Left cardiac atrium (tissue), 4 donors: ENCODE measurements around the gene ST8SIA5. TPM values are rescaled to one million over a fixed set of nuclear protein-coding genes. Genes with fewer than 3 reads are reported as not detected.

Experiments used
- ATAC-seq, 2 donors: fragments of 200-7000 bp; cut with Tn5 transposase; one replicate each; pipeline ENCODE4 v1.9.1; 2020; ENCODE audit warnings: mild to moderate bottlenecking in 2 of 2, moderate library complexity in 2 of 2
- DNase-seq: peaks from one replicate; pipeline ENCODE4 v3.0.0-alpha.2; 2020
- intact Hi-C, 2 donors: fragments of 100-400 bp; cut with DNase I; formaldehyde crosslinking; loops; one replicate each; pipeline versions ENCODE4 v1.14.1 to v1.15.1; 2022 to 2023
- total RNA-seq, 2 donors: library from RNA; stranded (reverse); fragmentation: NEBNext Ultra II Directional; extraction: Animal tissue kit (Norgen Biotek cat#: 25700); gene quantifications; one replicate each; pipeline ENCODE4 v1.2.1, GENCODE V29; 2021
- donor health status: DM: no; HTN: yes; CAD: no.
- donor health status: DM: no; HTN: yes; CAD: no; lungs with severe emphysema.
- donor health status: DM: yes; HTN: yes; CAD: no.
- donor health status: Dilated cardiomyopathy.

ST8SIA5 gene
- total RNA-seq, 2 donors from 2014 or later = 2.5 to 5.2 TPM

DNA sequence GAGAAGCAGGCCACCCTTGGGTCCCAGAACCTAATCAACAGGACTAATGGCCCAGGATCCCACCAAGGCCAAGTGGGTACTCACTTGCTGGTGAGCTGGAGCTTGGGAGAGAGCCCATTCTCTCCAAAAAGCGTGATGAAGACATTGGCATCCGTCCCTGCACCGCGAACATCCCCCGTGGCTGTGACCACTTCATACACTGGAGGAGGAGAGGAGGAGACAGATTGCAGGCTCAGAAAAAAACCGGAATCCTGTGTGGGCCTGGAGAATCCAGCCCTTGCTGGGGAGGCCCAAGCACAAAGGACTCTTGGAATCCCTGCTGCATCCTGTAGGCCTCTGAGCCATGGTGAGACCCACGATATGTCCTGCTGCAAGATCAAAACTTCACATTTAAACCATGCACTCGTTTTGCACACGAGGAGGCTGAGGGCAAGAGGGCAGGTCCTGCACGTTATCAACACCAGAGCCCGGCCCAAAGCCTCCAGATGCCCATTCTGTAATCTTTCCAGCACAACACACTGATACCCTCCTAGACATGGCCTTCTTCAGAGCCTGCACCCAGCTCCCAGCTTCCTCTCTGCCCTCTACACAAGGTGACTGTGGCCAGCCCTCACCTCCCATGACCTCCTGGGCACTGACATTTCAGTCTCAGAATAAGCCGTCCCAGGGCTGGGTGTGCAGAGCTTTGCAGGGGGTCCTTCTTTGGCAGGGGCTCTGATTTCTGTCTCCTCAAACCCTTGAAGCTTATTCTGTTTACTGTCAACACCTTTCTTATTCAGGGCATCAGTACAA lies 107.6 kb downstream of the ST8SIA5 start:
- DNase-seq (no peak), ATAC-seq (no peak)
- intact Hi-C loops = loop anchor here in 1 of 2 donors (10.0 kb wide), 1 partner anchor 364 kb away; no protein-coding TSS in a partner anchor

DNA sequence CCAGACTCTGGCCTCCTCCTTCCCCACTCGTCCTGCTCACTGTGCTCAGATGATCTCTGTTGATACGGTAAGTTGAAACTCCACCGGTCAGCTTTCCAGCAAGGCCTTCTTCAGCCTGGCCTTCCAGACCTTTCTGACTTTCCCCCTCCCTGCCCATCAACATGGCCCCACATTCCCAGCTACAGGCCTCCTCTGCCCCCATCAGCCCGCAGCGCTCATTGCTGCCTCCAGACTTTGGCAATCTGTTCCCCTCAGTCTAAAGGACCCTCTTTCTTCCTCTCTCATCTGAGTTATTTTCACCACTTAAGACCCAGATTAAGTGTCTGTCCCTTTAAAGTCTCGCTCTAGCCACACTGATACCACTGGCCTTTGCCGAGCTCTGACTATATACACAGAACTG lies 110.4 kb downstream of the ST8SIA5 start:
- intact Hi-C loops = loop anchor here in 1 of 2 donors (10.0 kb wide), 1 partner anchor 362 kb away; no protein-coding TSS in a partner anchor
- DNase-seq (no peak), ATAC-seq (no peak)

DNA sequence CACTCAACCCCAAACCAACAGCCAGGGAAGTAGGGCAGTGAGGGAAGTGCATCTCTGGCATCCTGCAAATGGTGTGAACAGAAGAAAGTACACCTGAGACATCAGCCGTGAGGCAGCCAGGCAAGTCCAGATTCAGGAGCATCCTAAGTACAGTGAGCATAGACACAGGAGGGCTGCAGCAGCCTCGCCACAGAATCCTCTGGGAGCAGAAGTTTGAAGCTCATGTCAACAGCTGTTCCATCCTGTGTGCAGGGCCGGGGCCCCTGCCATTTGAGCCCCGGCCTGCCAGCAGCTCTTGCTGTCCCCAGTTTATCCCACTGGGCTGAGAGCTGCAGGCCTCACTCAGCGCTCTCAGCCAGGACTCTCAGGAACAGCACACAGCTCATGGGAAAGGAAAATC lies 114.3 kb downstream of the ST8SIA5 start:
- DNase-seq (no peak), ATAC-seq (no peak)
- intact Hi-C loops = loop anchor here in 1 of 2 donors (10.0 kb wide), 1 partner anchor 358 kb away; no protein-coding TSS in a partner anchor

DNA sequence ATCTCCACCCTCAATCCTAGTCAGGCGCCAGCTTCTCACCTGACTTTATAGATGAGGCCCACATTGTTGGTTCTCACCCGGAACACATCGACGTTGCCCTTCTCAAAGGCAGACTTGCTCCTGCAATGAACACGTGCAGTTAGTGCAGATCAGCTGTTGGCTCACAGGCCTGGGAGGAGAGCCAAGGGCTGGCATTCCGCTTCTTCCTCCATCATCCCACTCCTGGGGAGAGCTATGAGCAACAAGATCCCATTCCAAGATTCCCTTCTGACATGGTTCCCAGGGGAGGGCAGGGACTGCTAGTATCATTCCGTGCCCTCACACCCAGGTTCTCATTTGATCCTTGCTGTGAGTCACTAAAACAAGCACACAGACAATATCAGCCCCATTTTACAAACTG lies 114.9 kb downstream of the ST8SIA5 start:
- DNase-seq = no peak
- peak; percentile 47 to 76 for ATAC-seq
- intact Hi-C loops = loop anchor here in 1 of 2 donors (10.0 kb wide), 1 partner anchor 357 kb away; no protein-coding TSS in a partner anchor

DNA sequence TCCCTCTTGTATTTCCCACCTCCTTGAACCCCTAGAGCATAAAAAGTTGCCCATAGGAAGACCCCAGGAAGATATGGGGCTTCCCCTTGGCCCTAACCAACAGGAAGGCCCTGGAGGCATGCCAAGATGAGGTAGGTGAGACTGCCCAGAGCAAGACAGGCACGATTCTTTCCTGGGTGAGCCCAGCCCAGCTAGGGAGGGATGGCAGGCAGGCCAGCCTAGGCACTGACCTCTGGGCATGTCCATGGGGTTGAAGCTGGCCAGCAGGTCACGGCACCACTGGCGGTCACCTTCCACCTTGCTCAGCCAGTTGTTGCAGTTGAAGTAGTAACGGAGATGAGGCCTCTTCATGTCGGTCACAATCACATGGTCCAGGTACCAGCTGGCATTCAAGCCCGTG lies 117.5 kb downstream of the ST8SIA5 start:
- DNase-seq = no peak
- no peak for ATAC-seq
- intact Hi-C loops = no loop called here

DNA sequence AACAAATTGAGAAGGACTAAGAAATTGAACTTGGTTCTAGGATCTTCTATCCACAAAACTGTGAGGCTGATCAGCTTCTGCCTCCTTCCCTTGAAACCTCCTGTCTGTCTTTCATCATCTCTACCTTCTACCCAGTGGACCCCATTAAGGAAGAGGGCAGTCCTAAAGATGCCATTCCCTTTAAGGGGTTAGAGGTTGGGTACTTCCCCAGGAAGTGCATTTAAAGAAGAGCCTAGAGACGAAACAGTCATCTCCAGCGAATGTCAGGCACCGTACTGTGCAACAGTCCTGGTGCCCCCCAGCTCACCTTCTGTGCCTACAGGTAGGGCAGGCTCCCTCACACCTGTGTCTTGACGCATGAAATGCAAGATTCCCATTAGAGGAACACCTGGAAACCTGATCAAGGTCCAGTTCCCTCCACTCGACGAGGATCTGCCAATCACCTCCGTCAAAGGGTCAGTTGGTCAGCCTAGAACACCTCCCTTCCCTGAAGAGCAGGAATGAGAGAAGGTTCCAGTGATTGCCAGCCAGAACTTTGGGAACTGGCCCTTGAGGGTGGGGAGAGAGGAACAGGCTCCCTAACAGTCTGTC lies 120.7 kb downstream of the ST8SIA5 start:
- intact Hi-C loops = no loop called here
- DNase-seq (no peak), ATAC-seq (no peak)

DNA sequence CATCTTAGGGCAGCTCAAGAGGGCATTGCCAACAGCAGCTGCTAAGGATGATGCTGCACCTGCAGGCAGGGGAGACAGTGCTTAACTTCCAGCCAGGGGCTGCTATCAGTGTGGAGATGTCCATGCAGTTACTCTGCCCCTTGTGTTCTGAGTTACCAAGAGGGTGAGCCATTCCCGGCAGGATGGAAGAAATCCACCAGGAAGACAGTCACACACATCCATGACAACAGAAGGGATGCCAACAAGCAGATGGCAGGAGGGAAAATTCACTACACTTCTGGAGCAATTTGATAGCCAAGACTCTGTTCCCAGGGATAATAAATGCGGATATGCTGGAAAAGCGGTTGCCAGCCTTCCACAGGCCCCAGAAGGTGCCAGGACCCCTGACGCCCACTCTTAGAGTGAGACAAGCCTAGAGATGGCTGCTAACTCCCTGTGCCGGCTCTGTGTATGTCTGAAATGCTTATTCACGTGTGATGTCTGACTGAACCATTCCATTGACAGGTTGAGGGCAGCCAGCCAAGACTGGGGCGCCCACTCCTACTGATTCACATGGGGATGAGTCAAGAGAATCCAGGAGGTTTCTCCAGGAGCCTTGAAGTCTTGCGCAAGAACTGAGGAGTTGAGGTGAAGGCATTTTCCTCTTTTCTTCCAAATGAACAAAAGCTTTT lies 124.3 kb downstream of the ST8SIA5 start:
- intact Hi-C loops = no loop called here
- ATAC-seq = peak in 1 of 2 donors; percentile 91
- no peak for DNase-seq

DNA sequence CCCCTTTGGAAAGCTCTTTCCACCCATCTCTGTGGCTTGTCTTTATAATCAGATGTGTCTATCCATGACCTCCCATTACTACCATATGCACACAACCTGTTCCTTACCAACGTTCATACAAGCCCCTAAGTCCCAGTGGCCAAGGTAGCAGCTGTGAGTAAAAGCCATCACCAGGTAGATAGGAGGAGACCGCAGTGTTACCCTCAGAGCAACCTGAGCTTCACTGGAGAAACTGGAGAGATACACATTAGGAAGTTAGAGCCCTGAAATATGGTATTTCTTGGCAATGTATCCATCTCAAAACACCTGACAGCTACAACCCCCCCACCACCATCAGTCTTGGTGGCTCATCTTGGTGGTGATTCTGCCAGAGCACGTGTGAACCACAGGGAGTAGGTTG lies 125.9 kb downstream of the ST8SIA5 start:
- ATAC-seq (no peak), DNase-seq (no peak)
- intact Hi-C loops = no loop called here

DNA sequence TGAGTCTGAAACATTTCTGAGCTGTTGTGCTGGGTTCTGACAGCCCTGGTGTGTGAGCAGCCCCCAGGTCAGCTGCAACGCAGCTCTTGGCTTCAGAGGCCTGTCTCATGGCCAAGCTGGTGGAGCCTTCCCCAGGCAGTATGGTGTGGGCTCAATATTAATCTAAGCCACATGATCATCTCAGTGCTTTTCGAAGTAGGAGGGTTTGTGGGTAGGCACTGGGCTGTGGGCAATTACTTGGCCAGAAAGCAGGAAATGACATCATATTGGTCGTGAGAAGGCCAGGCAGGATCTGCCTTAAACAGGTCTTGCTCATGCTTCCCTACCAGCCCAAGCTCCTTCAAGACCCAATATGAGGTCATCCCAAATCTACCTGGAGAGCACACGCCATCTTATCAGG lies 126.7 kb downstream of the ST8SIA5 start:
- intact Hi-C loops = no loop called here
- DNase-seq = no peak
- ATAC-seq = no peak

DNA sequence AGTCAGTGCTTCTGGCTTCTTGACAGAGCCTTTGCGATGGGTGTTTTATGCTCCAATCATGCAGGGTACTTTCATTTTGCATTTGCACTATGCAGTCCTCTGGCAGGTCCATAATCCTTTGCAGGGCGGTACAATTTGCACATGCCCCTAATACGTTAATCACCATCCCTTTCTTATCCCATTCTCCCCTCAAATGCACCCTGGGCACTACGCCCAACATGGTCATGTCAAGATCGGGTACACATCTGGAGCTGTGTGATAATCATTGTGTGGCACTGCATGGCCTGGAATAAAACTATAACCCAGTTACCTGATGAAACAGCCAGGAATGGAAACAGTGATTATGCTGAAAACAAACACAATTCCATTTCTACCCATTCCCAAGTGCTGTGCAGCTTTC lies 127.5 kb downstream of the ST8SIA5 start:
- DNase-seq = no peak
- ATAC-seq = no peak
- intact Hi-C loops = no loop called here

DNA sequence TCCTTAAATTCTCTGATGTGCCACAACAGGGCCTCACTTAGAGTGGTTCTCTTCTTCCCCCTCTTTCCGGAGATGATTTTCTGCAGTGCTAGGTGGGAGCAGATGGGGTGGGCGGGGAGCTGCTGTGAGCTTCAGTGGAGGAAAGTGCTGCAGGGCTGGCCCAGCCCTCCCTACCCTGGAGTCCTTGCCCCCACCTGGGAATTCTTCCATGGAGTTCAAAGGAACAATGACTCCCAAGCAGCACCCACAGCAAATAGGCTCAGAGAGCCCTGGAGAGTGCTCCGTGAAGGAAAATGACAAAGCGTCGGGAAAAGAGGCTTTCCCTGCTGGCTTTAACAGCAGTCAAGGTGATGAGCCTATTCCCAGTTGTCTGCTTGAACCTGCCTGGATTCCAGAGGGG lies 128.6 kb downstream of the ST8SIA5 start:
- intact Hi-C loops = no loop called here
- DNase-seq (no peak), ATAC-seq (no peak)

DNA sequence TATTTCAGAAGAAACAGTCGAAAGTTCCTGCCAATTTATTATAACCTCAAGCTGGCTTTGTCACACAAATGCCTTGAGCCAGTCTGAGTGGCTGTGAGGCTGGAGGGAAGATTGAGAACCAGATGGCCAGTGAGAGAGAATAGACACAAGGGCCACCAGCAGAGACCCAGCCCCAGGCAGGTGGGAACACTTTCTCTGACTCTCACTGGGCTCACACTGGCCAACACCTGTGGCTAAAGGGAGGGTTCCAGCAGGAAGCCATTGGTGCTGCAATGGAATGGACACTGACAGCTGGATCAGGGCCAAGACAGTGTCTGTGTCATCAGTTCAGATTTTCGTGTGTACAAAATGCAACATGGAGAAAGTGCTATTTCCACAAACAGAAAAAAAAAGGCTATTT lies 129.7 kb downstream of the ST8SIA5 start:
- intact Hi-C loops = no loop called here
- no peak for DNase-seq
- ATAC-seq = no peak

DNA sequence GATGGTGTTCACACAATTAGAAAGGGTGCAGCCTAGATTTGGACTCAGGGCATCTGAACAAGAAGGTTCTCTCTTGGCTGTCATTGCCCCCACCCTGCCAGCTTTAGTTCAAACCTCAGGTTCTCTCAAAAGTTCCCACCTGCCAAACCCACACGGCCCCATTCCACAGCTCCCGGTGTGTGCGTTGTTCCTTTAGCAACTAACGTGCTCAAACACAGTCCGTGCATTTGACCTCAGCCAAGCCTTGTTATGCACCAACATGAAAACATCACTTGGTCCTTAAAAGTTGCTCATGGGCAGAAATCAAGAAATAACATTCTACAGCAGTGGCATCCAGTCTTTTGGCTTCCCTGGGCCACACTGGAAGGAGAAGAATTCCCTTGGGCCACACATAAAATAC lies 131.8 kb downstream of the ST8SIA5 start:
- intact Hi-C loops = no loop called here
- DNase-seq (no peak), ATAC-seq (no peak)

DNA sequence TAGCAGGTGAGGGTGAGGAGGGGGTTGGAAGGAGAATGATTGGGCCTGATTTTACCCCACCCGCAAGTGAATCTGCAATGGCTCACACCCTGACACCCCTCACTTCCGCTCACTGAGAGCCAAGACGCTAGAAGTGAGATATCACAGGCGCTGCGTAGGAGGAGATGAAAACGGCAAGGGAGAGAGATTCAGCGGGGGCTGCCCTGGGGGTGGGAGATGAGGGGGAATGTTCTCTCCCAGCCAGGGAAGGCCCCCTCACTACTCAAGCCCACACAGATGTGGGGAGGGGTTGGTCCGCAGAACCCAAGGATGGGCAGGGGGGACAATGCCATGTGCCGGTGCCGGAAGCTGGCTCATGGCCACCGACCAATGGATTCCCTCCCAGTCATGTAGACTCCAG lies 132.7 kb downstream of the ST8SIA5 start:
- ATAC-seq (peak; percentile 45 to 60), DNase-seq (no peak)
- intact Hi-C loops = no loop called here

DNA sequence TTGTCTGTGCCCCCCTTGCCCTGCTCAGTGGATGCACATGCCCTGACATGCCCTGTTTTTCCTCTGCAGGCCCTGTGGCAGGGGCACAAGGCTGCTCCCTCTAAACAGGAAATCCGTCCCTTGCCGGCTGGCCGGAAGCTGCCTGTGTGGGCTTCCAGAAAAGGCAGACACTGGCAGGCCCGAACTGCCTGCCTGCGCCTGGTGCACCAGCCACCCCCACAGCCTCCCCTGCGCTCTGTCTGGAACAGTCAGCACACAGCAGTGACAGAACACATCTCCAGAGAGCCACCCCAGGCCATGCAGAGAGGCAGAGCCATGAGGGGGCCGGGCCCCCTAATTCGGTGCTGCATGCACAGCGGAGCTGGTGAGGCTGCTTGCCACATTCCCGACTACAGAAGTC lies 133.3 kb downstream of the ST8SIA5 start:
- intact Hi-C loops = no loop called here
- DNase-seq = peak; percentile 38
- ATAC-seq = peak; percentile 75 to 83

DNA sequence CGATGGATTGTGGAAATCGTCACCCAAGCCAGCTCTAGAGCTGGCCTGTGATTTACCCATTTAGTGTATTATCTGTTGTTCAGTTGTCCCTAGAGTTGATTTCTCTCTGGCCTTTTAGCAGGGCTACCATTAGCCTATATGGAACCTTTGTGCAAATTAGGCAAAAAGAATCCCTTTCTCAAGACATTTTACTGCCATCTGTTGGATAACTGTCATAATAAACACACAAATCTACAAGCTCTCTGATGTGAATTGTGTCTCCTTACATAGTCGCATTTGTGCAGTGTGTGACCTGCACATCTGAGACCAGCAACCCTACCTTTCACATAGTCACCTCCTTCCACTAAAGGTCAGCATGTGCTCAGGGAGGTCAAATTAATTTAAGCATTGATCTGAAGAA lies 133.9 kb downstream of the ST8SIA5 start:
- ATAC-seq = no peak
- intact Hi-C loops = no loop called here
- no peak for DNase-seq

DNA sequence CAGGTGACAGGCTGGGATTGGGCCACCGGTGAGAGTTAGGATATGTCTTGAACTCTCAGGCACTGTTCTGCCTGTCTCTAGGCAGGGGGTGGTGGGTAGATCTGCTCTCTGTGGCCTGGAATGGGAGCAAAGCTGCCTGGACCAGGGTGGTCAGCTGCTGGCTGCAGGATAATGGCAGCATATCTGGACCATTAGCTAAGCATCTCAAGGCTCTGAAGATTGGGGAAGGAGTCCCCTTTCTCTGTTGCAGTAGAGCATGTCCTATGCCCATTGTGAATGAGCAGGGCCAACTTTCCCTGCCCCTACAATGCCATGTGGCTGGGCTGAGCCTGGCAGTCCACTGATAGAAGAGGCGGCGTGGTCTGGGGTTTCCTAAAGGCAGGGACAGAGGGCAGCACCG lies 134.4 kb downstream of the ST8SIA5 start:
- DNase-seq = no peak
- no peak for ATAC-seq
- intact Hi-C loops = no loop called here

DNA sequence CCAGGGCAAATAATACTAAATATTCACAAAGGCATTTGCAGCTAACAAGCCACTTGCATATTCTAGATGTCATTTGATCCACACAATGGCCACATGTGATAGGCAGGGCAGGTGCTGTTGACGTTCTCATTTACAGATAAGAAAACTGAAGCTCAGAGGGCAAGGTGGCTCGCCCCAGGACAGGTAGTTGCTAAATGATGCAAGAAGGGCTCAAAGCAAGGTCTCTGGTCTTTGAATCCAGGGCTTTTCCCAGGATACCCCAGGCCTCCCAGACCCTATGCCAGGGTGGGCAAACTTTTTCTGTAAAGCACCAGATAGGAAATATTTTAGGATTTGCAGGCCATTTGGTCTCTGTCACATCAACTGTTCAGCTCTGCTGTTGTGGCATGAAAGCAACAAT lies 135.0 kb downstream of the ST8SIA5 start:
- no peak for ATAC-seq
- DNase-seq = no peak
- intact Hi-C loops = no loop called here

DNA sequence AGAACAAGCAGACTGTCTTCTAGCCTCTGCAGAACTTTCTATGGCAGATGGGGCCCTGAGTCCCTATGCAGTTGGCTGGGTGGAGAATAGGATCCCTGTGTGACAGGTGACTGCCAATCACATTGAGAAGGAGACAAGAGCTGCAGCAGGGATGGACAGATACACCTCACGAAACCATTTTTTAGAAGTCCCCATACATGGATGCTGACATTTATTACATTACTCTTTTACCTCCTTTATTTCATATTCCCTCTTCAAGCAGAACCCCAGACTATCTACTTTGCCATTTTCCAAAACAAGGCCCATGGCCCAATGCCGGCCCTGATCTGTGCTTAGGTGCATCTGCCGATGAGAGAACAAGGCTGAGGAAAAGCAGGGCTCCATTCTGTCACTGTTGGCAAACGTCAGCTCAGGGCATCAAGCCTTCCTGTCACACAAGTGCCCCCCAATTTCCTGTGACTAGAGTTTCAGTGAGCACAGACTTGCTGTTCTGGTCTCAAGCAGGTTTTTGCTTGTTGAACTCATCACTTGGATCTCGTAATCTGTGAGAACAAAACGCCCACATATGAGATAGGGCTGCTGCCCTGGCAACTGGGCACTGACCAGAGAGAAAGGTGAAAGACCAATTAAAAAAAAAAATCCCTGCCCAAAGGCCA lies 135.6 kb downstream of the ST8SIA5 start:
- DNase-seq (no peak), ATAC-seq (no peak)
- intact Hi-C loops = no loop called here

DNA sequence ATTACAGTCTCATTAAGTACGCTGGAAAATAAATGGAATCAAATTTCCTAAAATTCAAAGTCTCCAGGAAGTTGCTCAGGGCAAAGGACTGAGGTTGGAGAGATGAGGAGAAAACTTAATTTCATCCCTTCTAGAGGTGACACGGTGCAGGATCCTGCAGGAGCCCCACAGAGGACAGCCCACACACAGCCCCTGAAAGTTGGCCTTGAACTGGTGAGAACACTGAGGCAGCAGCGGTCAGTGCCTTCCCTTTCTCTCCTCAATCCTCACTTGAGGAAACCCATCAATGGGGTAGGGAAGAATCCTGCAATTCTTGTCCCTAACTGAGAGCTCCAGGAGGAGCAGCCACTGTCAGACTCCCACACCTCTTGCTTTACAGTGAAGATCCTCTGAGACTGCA lies 137.3 kb downstream of the ST8SIA5 start:
- intact Hi-C loops = no loop called here
- DNase-seq = no peak
- ATAC-seq = no peak
